GM12878 (cell line): Measurements from ENCODE around the gene CLEC1A.

ENCODE experiments used
- EZH2 ChIP-seq: IDR thresholded peaks from 2 replicates; pipeline ENCODE4 v1.6.1; 2012; ENCODE audit warnings: low read depth, mild to moderate bottlenecking, control low read depth, inconsistent platforms, low read length, borderline replicate concordance; ENCODE audit not compliant: control insufficient read depth
- NFIC ChIP-seq: IDR thresholded peaks from 2 replicates; pipeline ENCODE4 v1.6.1; 2012; ENCODE audit warnings: low read depth, mild to moderate bottlenecking, inconsistent platforms, low read length, moderate library complexity
- POLR2A ChIP-seq: IDR thresholded peaks from 2 replicates; pipeline ENCODE4 v1.6.1; 2011; ENCODE audit warnings: low read depth, mild to moderate bottlenecking, low read length
- POLR2AphosphoS5 ChIP-seq: IDR thresholded peaks from 2 replicates; pipeline ENCODE4 v1.6.1; 2011; ENCODE audit warnings: mild to moderate bottlenecking, low read length, inconsistent platforms
- SPI1 ChIP-seq: IDR thresholded peaks from 2 replicates; pipeline ENCODE4 v1.6.1; 2011; ENCODE audit warnings: low read depth, mild to moderate bottlenecking, low read length, moderate library complexity, borderline replicate concordance; ENCODE audit not compliant: insufficient read depth
- TAF1 ChIP-seq: IDR thresholded peaks from 2 replicates; pipeline ENCODE4 v1.6.1; 2011; ENCODE audit warnings: mild to moderate bottlenecking, low read depth, low read length, borderline replicate concordance
- ZNF274 ChIP-seq: IDR thresholded peaks from one replicate; pipeline ENCODE4 v1.8.0; 2011; ENCODE audit not compliant: insufficient read length, insufficient read depth
- TF ChIP-seq, protein P1 (sequence below), 3 experiments: IDR thresholded peaks in 2 of 3; conservative IDR thresholded peaks in 1 of 3; 2 replicates each; pipeline ENCODE4 v1.5.1; 2011; ENCODE audit warnings: low read depth in 3 of 3, low read length in 3 of 3, mild to moderate bottlenecking in 3 of 3, control low read depth in 2 of 3, moderate library complexity in 2 of 3, inconsistent platforms in 1 of 3, mixed read lengths in 1 of 3; ENCODE audit not compliant: control insufficient read depth in 2 of 3, insufficient read depth in 1 of 3; ENCODE audit errors: extremely low read depth in 1 of 3
- TF ChIP-seq, protein P2 (sequence below): IDR thresholded peaks from 2 replicates; pipeline ENCODE4 v1.6.1; 2012; ENCODE audit warnings: low read depth, low read length, improper control_type of control experiment

DNA sequence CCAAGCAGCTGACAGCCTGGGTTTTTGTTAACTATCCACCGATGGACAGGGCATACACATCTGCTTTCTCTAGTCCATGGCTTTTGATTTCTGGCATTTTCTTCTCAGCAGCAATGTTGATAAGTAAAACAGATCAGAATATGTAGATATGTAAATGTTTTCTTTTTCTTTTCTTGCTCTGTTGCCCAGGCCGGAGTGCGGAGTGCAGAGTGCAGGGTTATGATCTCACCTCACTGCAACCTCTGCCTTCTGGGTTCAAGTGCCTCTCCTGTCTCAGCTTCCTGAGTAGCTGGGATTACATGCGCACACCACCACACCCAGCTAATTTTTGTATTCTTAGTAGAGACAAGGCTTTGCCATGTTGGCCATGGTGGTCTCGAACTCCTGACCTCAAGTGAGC, 40.4 kb downstream of the CLEC1A start:
- TF ChIP-seq TAF1 = no peak
- TF ChIP-seq, protein P1, sequence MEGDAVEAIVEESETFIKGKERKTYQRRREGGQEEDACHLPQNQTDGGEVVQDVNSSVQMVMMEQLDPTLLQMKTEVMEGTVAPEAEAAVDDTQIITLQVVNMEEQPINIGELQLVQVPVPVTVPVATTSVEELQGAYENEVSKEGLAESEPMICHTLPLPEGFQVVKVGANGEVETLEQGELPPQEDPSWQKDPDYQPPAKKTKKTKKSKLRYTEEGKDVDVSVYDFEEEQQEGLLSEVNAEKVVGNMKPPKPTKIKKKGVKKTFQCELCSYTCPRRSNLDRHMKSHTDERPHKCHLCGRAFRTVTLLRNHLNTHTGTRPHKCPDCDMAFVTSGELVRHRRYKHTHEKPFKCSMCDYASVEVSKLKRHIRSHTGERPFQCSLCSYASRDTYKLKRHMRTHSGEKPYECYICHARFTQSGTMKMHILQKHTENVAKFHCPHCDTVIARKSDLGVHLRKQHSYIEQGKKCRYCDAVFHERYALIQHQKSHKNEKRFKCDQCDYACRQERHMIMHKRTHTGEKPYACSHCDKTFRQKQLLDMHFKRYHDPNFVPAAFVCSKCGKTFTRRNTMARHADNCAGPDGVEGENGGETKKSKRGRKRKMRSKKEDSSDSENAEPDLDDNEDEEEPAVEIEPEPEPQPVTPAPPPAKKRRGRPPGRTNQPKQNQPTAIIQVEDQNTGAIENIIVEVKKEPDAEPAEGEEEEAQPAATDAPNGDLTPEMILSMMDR (IDR thresholded peaks at IDR 0.05 in 2 of 3, conservative IDR thresholded peaks at IDR 0.05 in 1 of 3; ENCODE audit: control insufficient read depth in 2 of 3, extremely low read depth in 1 of 3, insufficient read depth in 1 of 3, low read depth in 3 of 3, low read length in 3 of 3) = no peak
- TF ChIP-seq POLR2A = no peak
- TF ChIP-seq ZNF274 = no peak
- TF ChIP-seq EZH2 = no peak
- no peak for TF ChIP-seq NFIC
- TF ChIP-seq, protein P2, sequence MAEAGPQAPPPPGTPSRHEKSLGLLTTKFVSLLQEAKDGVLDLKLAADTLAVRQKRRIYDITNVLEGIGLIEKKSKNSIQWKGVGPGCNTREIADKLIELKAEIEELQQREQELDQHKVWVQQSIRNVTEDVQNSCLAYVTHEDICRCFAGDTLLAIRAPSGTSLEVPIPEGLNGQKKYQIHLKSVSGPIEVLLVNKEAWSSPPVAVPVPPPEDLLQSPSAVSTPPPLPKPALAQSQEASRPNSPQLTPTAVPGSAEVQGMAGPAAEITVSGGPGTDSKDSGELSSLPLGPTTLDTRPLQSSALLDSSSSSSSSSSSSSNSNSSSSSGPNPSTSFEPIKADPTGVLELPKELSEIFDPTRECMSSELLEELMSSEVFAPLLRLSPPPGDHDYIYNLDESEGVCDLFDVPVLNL = no peak
- TF ChIP-seq POLR2AphosphoS5 = no peak
- no peak for TF ChIP-seq SPI1
